Endothelial cell of umbilical vein (primary cell): Measurements from ENCODE around the gene G0S2. TPM values are rescaled to one million over a fixed set of nuclear protein-coding genes. Genes with fewer than 3 reads are reported as not detected.

ENCODE experiments used
- BruUV-seq: library from RNA; stranded (reverse); fragments of 400-500 nt; replicated peaks from 2 replicates; lab custom pipeline; 2021; lab: Mats Ljungman, UMichigan
- CTCF ChIA-PET: fragments of 300-600, 350-600 bp; sonication (Branson Sonifier 250); formaldehyde crosslinking; loops from one replicate; lab custom pipeline; 2021; ENCODE audit warnings: antibody characterized with exemption, inconsistent platforms; lab: Charles Lee
- POLR2A ChIA-PET: fragments of 300-600, 350-600 bp; sonication (Branson Sonifier 250); formaldehyde crosslinking; loops from one replicate; lab custom pipeline; 2021; ENCODE audit warnings: antibody characterized with exemption, inconsistent platforms; lab: Charles Lee
- DNase-seq: peaks from one replicate; pipeline ENCODE4 v3.0.0-alpha.2; 2011; ENCODE audit warnings: low read depth, low spot score
- FAIRE-seq: peaks from 2 replicates; lab custom pipeline; 2011; peaks lifted over from hg19 to GRCh38; lab: Jason Lieb, UNC
- H2AFZ ChIP-seq: 2 replicates; pipeline ENCODE4 v1.6.0; 2012; ENCODE audit warnings: low read depth, low read length, control low read depth, inconsistent platforms
- H3K27ac ChIP-seq: 2 replicates; pipeline ENCODE4 v1.5.1; 2011; ENCODE audit warnings: low read depth, mild to moderate bottlenecking, control low read depth, low read length, moderate library complexity; ENCODE audit not compliant: insufficient read depth
- H3K27me3 ChIP-seq, 2 experiments: 2 replicates each; pipeline versions ENCODE4 v1.6.0 to v1.6.1; 2011; ENCODE audit warnings: low read length in 2 of 2, mixed read lengths in 1 of 2; ENCODE audit not compliant: control insufficient read depth in 2 of 2, insufficient read depth in 2 of 2
- H3K36me3 ChIP-seq, 2 experiments: 2 replicates in 1 of 2; 3 replicates in 1 of 2; pipeline ENCODE4 v1.5.1; 2011; ENCODE audit warnings: low read length in 2 of 2, mild to moderate bottlenecking in 1 of 2, moderate library complexity in 1 of 2; ENCODE audit not compliant: control insufficient read depth in 2 of 2, insufficient read depth in 2 of 2; ENCODE audit errors: extremely low read depth in 1 of 2
- H3K4me1 ChIP-seq: 3 replicates; pipeline ENCODE4 v1.5.1; 2011; ENCODE audit warnings: mild to moderate bottlenecking, low read length; ENCODE audit not compliant: control insufficient read depth, insufficient read depth; ENCODE audit errors: extremely low read depth
- H3K4me2 ChIP-seq: 2 replicates; pipeline ENCODE4 v1.6.1; 2011; ENCODE audit warnings: low read length, control low read depth, mixed read lengths; ENCODE audit not compliant: insufficient read depth
- H3K4me3 ChIP-seq, 3 experiments: fragments of 200-600 bp in 1 of 3; sonication (generic), shearing (Covaris generic) in 1 of 3; replicated peaks in 1 of 3; 2 replicates each; pipeline ENCODE4 v1.5.1; 2011 to 2016; ENCODE audit warnings: control low read depth in 3 of 3, low read length in 3 of 3, mild to moderate bottlenecking in 2 of 3, inconsistent platforms in 1 of 3, low read depth in 1 of 3, moderate library complexity in 1 of 3; ENCODE audit not compliant: insufficient read depth in 1 of 3
- H3K79me2 ChIP-seq: 2 replicates; pipeline ENCODE4 v1.6.0; 2012; ENCODE audit warnings: low read length, inconsistent platforms; ENCODE audit not compliant: control insufficient read depth, insufficient read depth
- H3K9ac ChIP-seq: replicated peaks from 2 replicates; pipeline ENCODE3; 2011; ENCODE audit warnings: low read length, control low read depth; ENCODE audit not compliant: insufficient read depth; ENCODE audit errors: extremely low read depth
- H3K9me1 ChIP-seq: replicated peaks from 3 replicates; pipeline ENCODE4 v1.6.0; 2011; ENCODE audit warnings: mild to moderate bottlenecking, low read length; ENCODE audit not compliant: control insufficient read depth, insufficient read depth; ENCODE audit errors: extremely low read depth
- H3K9me3 ChIP-seq: replicated peaks from 2 replicates; pipeline ENCODE4 v1.5.1; 2012; ENCODE audit warnings: low read length, inconsistent platforms; ENCODE audit not compliant: control insufficient read depth, insufficient read depth
- H4K20me1 ChIP-seq: replicated peaks from 2 replicates; pipeline ENCODE3; 2011; ENCODE audit warnings: mild to moderate bottlenecking, low read length; ENCODE audit not compliant: control insufficient read depth, insufficient read depth; ENCODE audit errors: extremely low read depth
- CTCF ChIP-seq, 2 donors: IDR thresholded peaks; 1 replicate in 1 of 2; 2 replicates in 1 of 2; pipeline ENCODE4 v1.5.1; 2011; ENCODE audit warnings: low read length in 2 of 2, mild to moderate bottlenecking in 2 of 2, moderate library complexity in 2 of 2, control low read depth in 1 of 2, inconsistent platforms in 1 of 2, low read depth in 1 of 2; ENCODE audit not compliant: insufficient read depth in 1 of 2; ENCODE audit errors: extremely low read depth in 1 of 2
- EZH2 ChIP-seq: IDR thresholded peaks from 2 replicates; pipeline ENCODE4 v1.6.1; 2012; ENCODE audit warnings: borderline replicate concordance, low read depth, mild to moderate bottlenecking, moderate library complexity, low read length, inconsistent platforms; ENCODE audit not compliant: severe bottlenecking
- FOS ChIP-seq: IDR thresholded peaks from 2 replicates; pipeline ENCODE4 v1.6.1; 2011; ENCODE audit warnings: mild to moderate bottlenecking, low read length, moderate library complexity, borderline replicate concordance; ENCODE audit not compliant: insufficient read depth
- GATA2 ChIP-seq: IDR thresholded peaks from 2 replicates; pipeline ENCODE4 v1.7.0; 2011; ENCODE audit warnings: low read depth, mild to moderate bottlenecking, moderate library complexity, mixed read lengths, low read length; ENCODE audit not compliant: insufficient read length, insufficient read depth
- JUN ChIP-seq: IDR thresholded peaks from 2 replicates; pipeline ENCODE4 v1.6.1; 2011; ENCODE audit warnings: borderline replicate concordance, low read depth; ENCODE audit not compliant: insufficient read length, insufficient read depth
- MAX ChIP-seq: IDR thresholded peaks from 2 replicates; pipeline ENCODE4 v1.6.1; 2011; ENCODE audit not compliant: insufficient read depth, insufficient read length
- MYC ChIP-seq: IDR thresholded peaks from one replicate; pipeline ENCODE4 v1.6.1; 2011; ENCODE audit warnings: mild to moderate bottlenecking, low read depth, low read length
- POLR2A ChIP-seq: IDR thresholded peaks from 2 replicates; pipeline ENCODE4 v1.6.1; 2012; ENCODE audit warnings: low read depth, mild to moderate bottlenecking, control low read depth, low read length
- POLR2AphosphoS5 ChIP-seq: IDR thresholded peaks from 2 replicates; pipeline ENCODE4 v1.6.1; 2012; ENCODE audit warnings: low read depth, mild to moderate bottlenecking, control low read depth, low read length, moderate library complexity; ENCODE audit not compliant: insufficient read depth
- dilution Hi-C: fragments of 300-500 bp; cut with MboI; formaldehyde crosslinking; loops from one replicate; pipeline ENCODE4 v1.15.0; 2019; ENCODE audit warnings: low sequenced_read_pairs; ENCODE audit not compliant: extremely low pct_ligation_motif_present
- intact Hi-C: fragments of 100-400 bp; cut with micrococcal nuclease; formaldehyde crosslinking; loops from one replicate; pipeline ENCODE4 v1.10.0; 2022
- polyA plus RNA-seq, 4 experiments: library from polyadenylated mRNA; depleted of rRNA in 3 of 4; stranded (reverse) in 3 of 4; unstranded in 1 of 4; fragments of >200 nt; gene quantifications; 2 replicates each; pipeline versions ENCODE4 v1.2.1 to v1.2.3, GENCODE V29; 2011 to 2012; ENCODE audit warnings: missing spikeins in 1 of 4
- total RNA-seq: library from RNA; stranded (reverse); gene quantifications from 2 replicates; pipeline ENCODE4 v1.2.3, GENCODE V29; 2021

G0S2 gene
- total and polyA plus RNA-seq, 2 donors (not counting 3 experiments of a cell fraction or from before 2014, with no cell fraction given): 0.91 to 1.9 TPM

DNA sequence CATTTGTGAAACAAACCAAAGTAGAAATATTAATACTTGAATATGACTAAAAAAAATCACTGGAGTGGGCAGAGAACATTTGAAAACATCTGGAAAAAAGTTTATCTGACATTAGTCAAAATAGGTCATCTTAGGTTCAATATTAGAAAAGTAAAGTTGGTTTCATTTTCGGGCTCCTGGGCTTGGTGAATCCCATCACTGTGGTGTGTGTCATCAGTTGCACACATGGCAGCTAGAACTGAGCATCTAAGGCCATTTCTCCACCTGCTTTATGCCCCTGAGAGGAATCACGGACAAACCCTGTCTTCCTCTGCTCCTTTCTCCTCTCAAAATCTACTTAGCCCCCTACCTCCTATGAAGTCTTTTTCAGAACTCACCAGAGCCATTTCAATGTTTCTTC, 34.9 kb downstream of the G0S2 start:
- no TSS peak for BruUV-seq
- H3K27ac ChIP-seq: no peak overlapping the region

More for the DNA sequence above, 34.9 kb downstream of the G0S2 start:
- ChIA-PET CTCF (no interaction called here), POLR2A (no interaction called here)
- Histone ChIP-seq H3K4me1 (peaks cover 5% of the 10 kb centered on the region), H3K9me3 (no peaks in the 10 kb centered on the region), H3K9me1 (no peaks in the 10 kb centered on the region), H3K27me3 (no peaks in the 10 kb centered on the region), H4K20me1 (no peaks in the 10 kb centered on the region), H2AFZ (no peak overlapping the region), H3K4me3 (no peak overlapping the region), H3K4me2 (no peak overlapping the region), H3K36me3 (no peaks in the 10 kb centered on the region), H3K79me2 (no peaks in the 10 kb centered on the region), H3K9ac (no peak overlapping the region)
- no peak for FAIRE-seq
- TF ChIP-seq MAX (no peak), EZH2 (no peak), CTCF (IDR thresholded peaks at IDR 0.05; ENCODE audit: extremely low read depth in 1 of 2, insufficient read depth in 1 of 2, low read depth in 1 of 2, low read length in 2 of 2) (no peak), MYC (no peak), GATA2 (no peak), POLR2A (no peak), POLR2AphosphoS5 (no peak), JUN (no peak), FOS (no peak)
- dilution Hi-C loops (no loop called here), intact Hi-C loops (no loop called here)
- DNase-seq: no peak
